Sigmoid colon (tissue), 7 donors: ENCODE data around the gene PTBP2. TPM values are rescaled to one million over a fixed set of nuclear protein-coding genes. Genes with fewer than 3 reads are reported as not detected.

Source experiments
- DNase-seq: peaks from one replicate; pipeline ENCODE4 v3.0.0-alpha.2; 2019
- H3K27ac ChIP-seq, 4 donors: fragments of 200-600 bp; sonication (generic); one replicate each; pipeline ENCODE4 v1.5.1; 2016 to 2019; ENCODE audit warnings: mild to moderate bottlenecking in 1 of 4
- H3K27me3 ChIP-seq, 3 donors: fragments of 200-600 bp; sonication (generic); one replicate each; pipeline ENCODE4 v1.5.1; 2019; ENCODE audit warnings: mild to moderate bottlenecking in 1 of 3
- H3K36me3 ChIP-seq, 4 donors: fragments of 200-600 bp; sonication (generic); one replicate each; pipeline ENCODE4 v1.5.1; 2016 to 2019
- H3K4me1 ChIP-seq, 4 donors: fragments of 200-600 bp; sonication (generic); one replicate each; pipeline ENCODE4 v1.5.1; 2017 to 2019
- H3K4me3 ChIP-seq, 4 donors: fragments of 200-600 bp; sonication (generic); one replicate each; pipeline ENCODE4 v1.5.1; 2017 to 2019; ENCODE audit warnings: mild to moderate bottlenecking in 2 of 4, moderate library complexity in 1 of 4
- H3K9me3 ChIP-seq, 4 donors: fragments of 200-600 bp in 3 of 4; sonication (generic) in 3 of 4; one replicate each; pipeline versions ENCODE4 v1.5.1 to v1.6.1; 2013 to 2019
- EP300 ChIP-seq, 4 donors: sonication (generic); formaldehyde crosslinking; IDR thresholded peaks; one replicate each; pipeline ENCODE4 v1.6.1; 2017; ENCODE audit warnings: antibody characterized with exemption in 4 of 4
- POLR2A ChIP-seq, 2 donors: fragments of 450-650 bp; IDR thresholded peaks; one replicate each; pipeline ENCODE4 v1.6.1; 2016; ENCODE audit warnings: antibody characterized with exemption in 2 of 2, mild to moderate bottlenecking in 2 of 2, moderate library complexity in 2 of 2
- POLR2AphosphoS5 ChIP-seq, 4 donors: sonication (generic); formaldehyde crosslinking; IDR thresholded peaks; one replicate each; pipeline ENCODE4 v1.6.1; 2017; ENCODE audit warnings: antibody characterized with exemption in 4 of 4
- WGBS, 2 donors: extraction: QIAGEN DNeasy Blood & Tissue Kit; methylation state at CpG; one replicate each; pipeline ENCODE4 v1.1.7; 2013; 5-methylcytosine and 5-hydroxymethylcytosine counted together
- intact Hi-C: fragments of 100-400 bp; cut with DNase I; formaldehyde crosslinking; loops from one replicate; pipeline ENCODE4 v1.15.1; 2023
- polyA plus RNA-seq, 3 donors: library from polyadenylated mRNA; stranded (reverse); fragments of 200-250 nt; gene quantifications; one replicate each; pipeline ENCODE4 v1.2.3, GENCODE V29; 2013
- total RNA-seq, 4 donors: library from RNA; depleted of rRNA; stranded (reverse); fragments of >200 nt; gene quantifications; one replicate each; pipeline ENCODE4 v1.1.0, GENCODE V29; 2016
- TF ChIP-seq, protein P1 (sequence below), 4 experiments: fragments of 450-650 bp in 3 of 4; fragments of 200-600 bp in 1 of 4; IDR thresholded peaks; one replicate each; pipeline ENCODE4 v1.5.1; 2016 to 2019; ENCODE audit warnings: antibody characterized with exemption in 4 of 4, mild to moderate bottlenecking in 3 of 4, moderate library complexity in 2 of 4
- donor health status: healthy with polysubstance abuse.
- donor health status: Bipolar disorder and iron deficiency.
- donor health status: healthy.

Gene PTBP2
- total and polyA plus RNA-seq, 7 donors = 3.0 to 201 (median 136) TPM

DNA sequence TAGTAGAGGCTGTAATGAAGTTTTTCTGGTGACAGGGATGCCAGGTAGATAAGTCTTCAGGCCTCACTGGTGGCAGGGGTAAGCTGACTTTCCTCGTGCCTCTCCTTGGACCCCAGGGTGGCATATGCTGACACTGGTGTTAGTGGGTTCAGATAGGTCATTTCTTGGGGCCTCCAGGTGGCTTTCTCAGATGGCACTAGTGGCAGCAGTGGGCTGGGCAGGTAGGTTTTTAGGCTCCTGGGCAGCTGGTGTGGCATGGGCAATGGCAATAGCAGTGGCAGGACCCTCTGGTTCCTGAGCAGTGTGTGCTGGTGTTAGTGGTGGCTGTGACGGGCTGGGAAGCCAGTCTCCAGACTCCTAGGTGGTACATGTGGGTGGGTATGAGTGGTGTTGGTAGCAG lies 140.3 kb downstream of the PTBP2 start:
- H3K27me3 ChIP-seq = no peaks in the 10 kb centered on the region
- TF ChIP-seq, protein P1, sequence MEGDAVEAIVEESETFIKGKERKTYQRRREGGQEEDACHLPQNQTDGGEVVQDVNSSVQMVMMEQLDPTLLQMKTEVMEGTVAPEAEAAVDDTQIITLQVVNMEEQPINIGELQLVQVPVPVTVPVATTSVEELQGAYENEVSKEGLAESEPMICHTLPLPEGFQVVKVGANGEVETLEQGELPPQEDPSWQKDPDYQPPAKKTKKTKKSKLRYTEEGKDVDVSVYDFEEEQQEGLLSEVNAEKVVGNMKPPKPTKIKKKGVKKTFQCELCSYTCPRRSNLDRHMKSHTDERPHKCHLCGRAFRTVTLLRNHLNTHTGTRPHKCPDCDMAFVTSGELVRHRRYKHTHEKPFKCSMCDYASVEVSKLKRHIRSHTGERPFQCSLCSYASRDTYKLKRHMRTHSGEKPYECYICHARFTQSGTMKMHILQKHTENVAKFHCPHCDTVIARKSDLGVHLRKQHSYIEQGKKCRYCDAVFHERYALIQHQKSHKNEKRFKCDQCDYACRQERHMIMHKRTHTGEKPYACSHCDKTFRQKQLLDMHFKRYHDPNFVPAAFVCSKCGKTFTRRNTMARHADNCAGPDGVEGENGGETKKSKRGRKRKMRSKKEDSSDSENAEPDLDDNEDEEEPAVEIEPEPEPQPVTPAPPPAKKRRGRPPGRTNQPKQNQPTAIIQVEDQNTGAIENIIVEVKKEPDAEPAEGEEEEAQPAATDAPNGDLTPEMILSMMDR (IDR thresholded peaks at IDR 0.05) = no peak
- TF ChIP-seq POLR2A (IDR thresholded peaks at IDR 0.05) (no peak), EP300 (IDR thresholded peaks at IDR 0.05) (no peak), POLR2AphosphoS5 (IDR thresholded peaks at IDR 0.05) (no peak)
- no peak overlapping the region for H3K4me3 ChIP-seq
- 88 to 90% methylated on average over 2 of the region's 2 CpGs for WGBS, 2 donors
- H3K36me3 ChIP-seq = no peaks in the 10 kb centered on the region
- no peak for DNase-seq
- H3K4me1 ChIP-seq = peaks cover 0 to 13% (median 11%) of the 10 kb centered on the region in 4 donors
- peaks cover 0 to 8% (median 0%) of the 10 kb centered on the region in 4 donors for H3K9me3 ChIP-seq
- H3K27ac ChIP-seq = no peak overlapping the region
- intact Hi-C loops = no loop called here

DNA sequence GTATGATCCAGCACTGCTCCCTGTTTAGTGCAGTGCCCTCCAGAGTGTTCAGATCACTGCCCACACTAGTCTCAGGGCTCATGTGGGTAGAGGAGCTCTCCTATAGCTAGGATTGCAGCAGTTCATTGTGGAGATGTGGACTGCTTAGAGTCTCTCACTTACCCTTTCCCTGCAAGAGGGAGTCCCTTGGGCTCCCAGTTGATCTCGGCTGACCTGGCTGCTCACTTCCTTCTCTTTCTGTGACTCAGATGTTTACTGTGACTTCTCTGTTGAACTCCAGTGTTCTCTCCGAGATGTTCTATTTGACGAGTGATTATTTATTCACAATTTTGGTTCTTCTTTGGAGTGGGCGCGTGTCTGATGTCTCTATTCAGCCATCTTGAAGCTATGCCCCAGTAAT lies 141.9 kb downstream of the PTBP2 start:
- no peak for DNase-seq
- no peak overlapping the region for H3K27ac ChIP-seq
- TF ChIP-seq EP300 (IDR thresholded peaks at IDR 0.05) (no peak), POLR2AphosphoS5 (IDR thresholded peaks at IDR 0.05) (no peak), POLR2A (IDR thresholded peaks at IDR 0.05) (no peak)
- TF ChIP-seq, protein P1 (IDR thresholded peaks at IDR 0.05) = no peak
- H3K4me3 ChIP-seq = no peak overlapping the region
- 82% methylated on average over 5 of the region's 5 CpGs for WGBS, 2 donors
- H3K9me3 ChIP-seq = peaks cover 0 to 8% (median 0%) of the 10 kb centered on the region in 4 donors
- H3K27me3 ChIP-seq = no peaks in the 10 kb centered on the region
- H3K4me1 ChIP-seq = peaks cover 0 to 13% (median 11%) of the 10 kb centered on the region in 4 donors
- intact Hi-C loops = no loop called here
- H3K36me3 ChIP-seq = no peaks in the 10 kb centered on the region
